PC-3 (cell line): ENCODE measurements around the gene ZNF20. TPM values are rescaled to one million over a fixed set of nuclear protein-coding genes. Genes with fewer than 3 reads are reported as not detected.

Source experiments
- ATAC-seq: fragments of 200-7000 bp; cut with Tn5 transposase; 2 replicates; pipeline ENCODE4 v1.9.1; 2020; ENCODE audit warnings: mild to moderate bottlenecking, moderate library complexity
- BruUV-seq: library from RNA; stranded (reverse); fragments of 400-500 nt; replicated peaks from 2 replicates; lab custom pipeline; 2021; lab: Mats Ljungman, UMichigan
- CTCF ChIA-PET: fragments of 300-600 bp; sonication (Branson Sonifier 250); formaldehyde crosslinking; loops from one replicate; lab custom pipeline; 2022; ENCODE audit warnings: antibody characterized with exemption; lab: Charles Lee
- POLR2A ChIA-PET: fragments of 300-600 bp; sonication (Branson Sonifier 250); formaldehyde crosslinking; loops from one replicate; lab custom pipeline; 2022; ENCODE audit warnings: antibody characterized with exemption; ENCODE audit not compliant: unreplicated experiment; lab: Charles Lee
- DNase-seq: peaks from one replicate; pipeline ENCODE4 v3.0.0-alpha.2; 2015
- H2AFZ ChIP-seq: fragments of 300-600 bp; sonication (generic); 2 replicates; pipeline ENCODE4 v1.6.0; 2016; ENCODE audit warnings: antibody characterized with exemption, low read length
- H3F3A ChIP-seq: fragments of 300-600 bp; sonication (generic); one replicate; pipeline ENCODE4 v1.6.0; 2017; ENCODE audit warnings: antibody characterized with exemption, low read length, control low read depth, mild to moderate bottlenecking; ENCODE audit not compliant: unreplicated experiment
- H3K27ac ChIP-seq: fragments of 300-600 bp; sonication (generic); 2 replicates; pipeline ENCODE4 v1.5.1; 2016; ENCODE audit warnings: mild to moderate bottlenecking, low read length
- H3K27me3 ChIP-seq: fragments of 300-600 bp; sonication (generic); 2 replicates; pipeline ENCODE4 v1.6.1; 2016; ENCODE audit warnings: low read length, mixed read lengths
- H3K36me3 ChIP-seq: fragments of 300-600 bp; sonication (generic); 2 replicates; pipeline ENCODE4 v1.6.1; 2016; ENCODE audit warnings: low read depth, mixed run types, low read length, mixed read lengths
- H3K4me1 ChIP-seq: fragments of 300-600 bp; sonication (generic); 2 replicates; pipeline ENCODE4 v1.5.1; 2016; ENCODE audit warnings: low read length; ENCODE audit not compliant: insufficient read depth
- H3K4me2 ChIP-seq: fragments of 300-600 bp; sonication (generic); 2 replicates; pipeline ENCODE4 v1.6.0; 2016; ENCODE audit warnings: low read length
- H3K4me3 ChIP-seq: fragments of 300-600 bp; sonication (generic); 2 replicates; pipeline ENCODE4 v1.5.1; 2016; ENCODE audit warnings: mild to moderate bottlenecking, low read length, mixed read lengths
- H3K79me2 ChIP-seq: fragments of 300-600 bp; sonication (generic); 2 replicates; pipeline ENCODE4 v1.6.1; 2017; ENCODE audit warnings: low read length, mixed read lengths
- H3K9ac ChIP-seq: fragments of 300-600 bp; sonication (generic); 2 replicates; pipeline ENCODE4 v1.6.0; 2016; ENCODE audit warnings: mild to moderate bottlenecking, low read length
- H3K9me2 ChIP-seq: fragments of 300-600 bp; sonication (generic); replicated peaks from 2 replicates; pipeline ENCODE4 v1.6.1; 2016; ENCODE audit warnings: mixed run types, low read length, mixed read lengths
- H3K9me3 ChIP-seq: fragments of 300-600 bp; sonication (generic); 2 replicates; pipeline ENCODE4 v1.6.1; 2016; ENCODE audit warnings: low read length, mixed read lengths
- H4K20me1 ChIP-seq: fragments of 300-600 bp; sonication (generic); 2 replicates; pipeline ENCODE4 v1.6.1; 2016; ENCODE audit warnings: low read length, mixed read lengths
- CTCF ChIP-seq: fragments of 300-600 bp; sonication (generic); conservative IDR thresholded peaks from 2 replicates; pipeline ENCODE4 v1.5.1; 2017; ENCODE audit warnings: antibody characterized with exemption, low read depth, mild to moderate bottlenecking, low read length
- EZH2 ChIP-seq: fragments of 300-600 bp; sonication (generic); IDR thresholded peaks from one replicate; pipeline ENCODE4 v1.6.1; 2017; ENCODE audit warnings: antibody characterized with exemption, mild to moderate bottlenecking, low read length; ENCODE audit not compliant: unreplicated experiment
- EZH2phosphoT487 ChIP-seq: fragments of 300-600 bp; sonication (generic); IDR thresholded peaks from 2 replicates; pipeline ENCODE4 v1.6.1; 2018; ENCODE audit warnings: mild to moderate bottlenecking, antibody characterized with exemption, low read length, borderline replicate concordance
- intact Hi-C: fragments of 100-400 bp; cut with micrococcal nuclease; formaldehyde crosslinking; loops from 2 replicates; pipeline ENCODE4 v1.9.0; 2023
- total RNA-seq: library from RNA; depleted of rRNA; stranded (reverse); fragments of >200 nt; gene quantifications from 2 replicates; pipeline ENCODE4 v1.2.3, GENCODE V29; 2014

ZNF20 gene
- total RNA-seq, 1 experiment from 2014 or later = 5.6 TPM

GRCh38 chr19:12137221-12137940 lies 2.8 kb downstream of the ZNF20 start:
- Histone ChIP-seq H2AFZ (no peak overlapping the region), H4K20me1 (no peaks in the 10 kb centered on the region), H3K9me3 (peaks cover 29% of the 10 kb centered on the region), H3K79me2 (peaks cover 29% of the 10 kb centered on the region), H3K27me3 (no peaks in the 10 kb centered on the region), H3K4me3 (no peak overlapping the region), H3K4me2 (no peak overlapping the region), H3F3A (no peaks in the 10 kb centered on the region), H3K36me3 (peaks cover 60% of the 10 kb centered on the region), H3K4me1 (peaks cover 14% of the 10 kb centered on the region), H3K9ac (no peak overlapping the region), H3K9me2 (no peaks in the 10 kb centered on the region), H3K27ac (no peak overlapping the region)
- peak; percentile 17 for DNase-seq
- intact Hi-C loops = no loop called here
- ATAC-seq = no peak
- no TSS peak for BruUV-seq
- peak; percentile 45 for TF ChIP-seq CTCF
- TF ChIP-seq EZH2phosphoT487 = no peak
- TF ChIP-seq EZH2 = no peak
- POLR2A ChIA-PET = no interaction called here
- CTCF ChIA-PET = no interaction called here

- ATAC-seq = no peak
- TF ChIP-seq EZH2phosphoT487 (no peak), CTCF (no peak), EZH2 (no peak)
- intact Hi-C loops = no loop called here
- Histone ChIP-seq H3K9me3 (peaks cover 46% of the 10 kb centered on the region), H3K27ac (no peak overlapping the region), H3K27me3 (no peaks in the 10 kb centered on the region), H3K36me3 (peaks cover 73% of the 10 kb centered on the region), H3F3A (no peaks in the 10 kb centered on the region), H3K9ac (no peak overlapping the region), H3K9me2 (no peaks in the 10 kb centered on the region), H2AFZ (no peak overlapping the region), H4K20me1 (no peaks in the 10 kb centered on the region), H3K79me2 (peaks cover 9% of the 10 kb centered on the region), H3K4me2 (no peak overlapping the region), H3K4me1 (no peaks in the 10 kb centered on the region), H3K4me3 (peak overlapping the region; percentile 12; the same call in 1 of the 2 replicates)
- ChIA-PET POLR2A (no interaction called here), CTCF (no interaction called here)
- no TSS peak for BruUV-seq
- no peak for DNase-seq
Measured at GRCh38 chr19:12133069-12133468, 7.1 kb downstream of the ZNF20 start.

GRCh38 chr19:12126707-12127106 lies 13.4 kb downstream of the ZNF20 start:
- TF ChIP-seq CTCF = peak; percentile 57
- no peak for TF ChIP-seq EZH2phosphoT487
- TF ChIP-seq EZH2 = no peak
- ChIA-PET CTCF (interaction anchor here (0.5 to 0.6 kb wide), 2 partner anchors 13 to 263 kb away, joined by 3 to 13 read pairs; partner anchors contain the start of gene ZNF20), POLR2A (no interaction called here)
- intact Hi-C loops = no loop called here
- H3K27ac ChIP-seq = no peak overlapping the region
- BruUV-seq = no TSS peak
- no peaks in the 10 kb centered on the region for H4K20me1 ChIP-seq
- no peaks in the 10 kb centered on the region for H3K79me2 ChIP-seq
- H3F3A ChIP-seq = no peaks in the 10 kb centered on the region
- no peaks in the 10 kb centered on the region for H3K27me3 ChIP-seq
- no peak overlapping the region for H3K9ac ChIP-seq
- no peak overlapping the region for H3K4me3 ChIP-seq
- no peaks in the 10 kb centered on the region for H3K9me2 ChIP-seq
- H3K4me2 ChIP-seq = no peak overlapping the region
- peaks cover 32% of the 10 kb centered on the region for H3K9me3 ChIP-seq
- ATAC-seq = no peak
- peaks cover 14% of the 10 kb centered on the region for H3K36me3 ChIP-seq
- DNase-seq = no peak
- no peak overlapping the region for H2AFZ ChIP-seq
- H3K4me1 ChIP-seq = no peaks in the 10 kb centered on the region
